ENCODE measurements around the gene KITLG.

GRCh38 chr12:88519802-88520435 lies 60.4 kb downstream of the KITLG start:
- no peak for TF ChIP-seq CTCF (IDR thresholded peaks at IDR 0.05 in 2 of 3, conservative IDR thresholded peaks at IDR 0.05 in 1 of 3; ENCODE audit: borderline replicate concordance in 1 of 3, insufficient read depth in 1 of 3, low read depth in 2 of 3, low read length in 2 of 3)
- no peak for TF ChIP-seq CEBPB (IDR thresholded peaks at IDR 0.05; ENCODE audit: low read depth)

Data from HCT116 (cell line).